SU-DHL-6 (cell line): ENCODE measurements around the gene UVSSA.

Experiments
- EZH2phosphoT487 ChIP-seq: fragments of 200-600 bp; sonication (generic), shearing (Covaris generic); conservative IDR thresholded peaks from 2 replicates; pipeline ENCODE4 v1.6.1; 2018; ENCODE audit warnings: mild to moderate bottlenecking, antibody characterized with exemption, low read length, moderate library complexity, mixed read lengths
- TF ChIP-seq, protein P1 (sequence below): fragments of 200-600 bp; sonication (generic); IDR thresholded peaks from one replicate; pipeline ENCODE4 v1.5.1; 2017; ENCODE audit warnings: antibody characterized with exemption, mild to moderate bottlenecking, low read length, moderate library complexity; ENCODE audit not compliant: insufficient read depth, poor library complexity, severe bottlenecking

- TF ChIP-seq EZH2phosphoT487, result no peak
- TF ChIP-seq, protein P1, sequence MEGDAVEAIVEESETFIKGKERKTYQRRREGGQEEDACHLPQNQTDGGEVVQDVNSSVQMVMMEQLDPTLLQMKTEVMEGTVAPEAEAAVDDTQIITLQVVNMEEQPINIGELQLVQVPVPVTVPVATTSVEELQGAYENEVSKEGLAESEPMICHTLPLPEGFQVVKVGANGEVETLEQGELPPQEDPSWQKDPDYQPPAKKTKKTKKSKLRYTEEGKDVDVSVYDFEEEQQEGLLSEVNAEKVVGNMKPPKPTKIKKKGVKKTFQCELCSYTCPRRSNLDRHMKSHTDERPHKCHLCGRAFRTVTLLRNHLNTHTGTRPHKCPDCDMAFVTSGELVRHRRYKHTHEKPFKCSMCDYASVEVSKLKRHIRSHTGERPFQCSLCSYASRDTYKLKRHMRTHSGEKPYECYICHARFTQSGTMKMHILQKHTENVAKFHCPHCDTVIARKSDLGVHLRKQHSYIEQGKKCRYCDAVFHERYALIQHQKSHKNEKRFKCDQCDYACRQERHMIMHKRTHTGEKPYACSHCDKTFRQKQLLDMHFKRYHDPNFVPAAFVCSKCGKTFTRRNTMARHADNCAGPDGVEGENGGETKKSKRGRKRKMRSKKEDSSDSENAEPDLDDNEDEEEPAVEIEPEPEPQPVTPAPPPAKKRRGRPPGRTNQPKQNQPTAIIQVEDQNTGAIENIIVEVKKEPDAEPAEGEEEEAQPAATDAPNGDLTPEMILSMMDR, result no peak
These were observed 13.6 kb downstream of the UVSSA start for GRCh38 chr4:1360423-1361283.
